HG03439 (cell line): ENCODE measurements around the gene ZNF45.
"Not testable (repeated sequence)": the region's sequence is repeated elsewhere in the genome, so short reads cannot be mapped to it uniquely, and the experiment has no call there.

ENCODE experiments used
- ATAC-seq: cut with Tn5 transposase; IDR thresholded peaks from one replicate; pipeline ENCODE4 v1.9.1; 2021; ENCODE audit warnings: mild to moderate bottlenecking, moderate library complexity; ENCODE audit not compliant: unreplicated experiment

ZNF45 gene

GRCh38 chr19:43914051-43914450 is 21.0 kb downstream of the ZNF45 start:
- no peak for ATAC-seq

- no peak for ATAC-seq
Observed at GRCh38 chr19:43913383-43913782, 21.7 kb downstream of the ZNF45 start.

- no peak for ATAC-seq
Observed at GRCh38 chr19:43910884-43911283, 24.2 kb downstream of the ZNF45 start.

GRCh38 chr19:43908659-43909058 is 26.4 kb downstream of the ZNF45 start:
- no peak for ATAC-seq

- ATAC-seq = no peak
Observed at GRCh38 chr19:43906774-43907173, 28.3 kb downstream of the ZNF45 start.

- no peak for ATAC-seq
Observed at GRCh38 chr19:43905897-43906296, 29.2 kb downstream of the ZNF45 start.

GRCh38 chr19:43902399-43902798 is 32.7 kb downstream of the ZNF45 start:
- ATAC-seq = no peak

- peak; percentile 79 for ATAC-seq
Observed at GRCh38 chr19:43901395-43902390, 33.4 kb downstream of the ZNF45 start.

- no peak for ATAC-seq
Observed at GRCh38 chr19:43895727-43896308, 39.3 kb downstream of the ZNF45 start.

- no peak for ATAC-seq
Observed at GRCh38 chr19:43883864-43884263, 51.2 kb downstream of the ZNF45 start, which contains the start of gene ZNF404. Gene ZNF404, minus strand, starts transcription at chr19:43883964.

- ATAC-seq = no peak
Observed at GRCh38 chr19:43880483-43880882, 54.6 kb downstream of the ZNF45 start.

- ATAC-seq = no peak
Observed at GRCh38 chr19:43872547-43873336, 62.3 kb downstream of the ZNF45 start.

GRCh38 chr19:43866923-43867322 is 68.2 kb downstream of the ZNF45 start:
- not testable (repeated sequence) for ATAC-seq
